Colonic mucosa (tissue), 4 donors: ENCODE results near the gene PRKN. TPM values are rescaled to one million over a fixed set of nuclear protein-coding genes. Genes with fewer than 3 reads are reported as not detected.
A peak's percentile ranks its signal among the peaks of the same experiment; 100 is the strongest.

Experiments used
- DNase-seq: peaks from one replicate; pipeline ENCODE4 v3.0.0-alpha.2; 2020
- H3K27ac ChIP-seq: fragments of 200-600 bp; one replicate; pipeline ENCODE4 v1.8.0; 2021
- H3K27me3 ChIP-seq: fragments of 200-600 bp; one replicate; pipeline ENCODE4 v1.8.0; 2021
- H3K36me3 ChIP-seq: fragments of 200-600 bp; one replicate; pipeline ENCODE4 v1.8.0; 2021
- H3K4me1 ChIP-seq: fragments of 200-600 bp; one replicate; pipeline ENCODE4 v1.8.0; 2021; ENCODE audit warnings: mild to moderate bottlenecking
- H3K4me3 ChIP-seq: fragments of 200-600 bp; one replicate; pipeline ENCODE4 v1.8.0; 2021
- H3K9ac ChIP-seq, 2 donors: one replicate each; pipeline ENCODE4 v1.7.0; 2013; ENCODE audit warnings: control low read depth in 2 of 2, low read depth in 2 of 2, low read length in 2 of 2
- H3K9me3 ChIP-seq: fragments of 200-600 bp; one replicate; pipeline ENCODE4 v1.8.0; 2021
- intact Hi-C: fragments of 100-400 bp; cut with DNase I; formaldehyde crosslinking; loops from one replicate; pipeline ENCODE4 v1.14.1; 2022
- total RNA-seq, 2 donors: library from RNA; stranded (reverse); fragmentation: NEBNext Ultra II Directional in 1 of 2; extraction: Animal tissue kit (Norgen Biotek cat#: 25700) in 1 of 2; gene quantifications; one replicate each; pipeline ENCODE4 v1.2.1, GENCODE V29; 2021
- TF ChIP-seq, protein P1 (sequence below): fragments of 200-600 bp; IDR thresholded peaks from one replicate; pipeline ENCODE4 v1.8.0; 2022; ENCODE audit warnings: antibody characterized with exemption, mild to moderate bottlenecking
- donor health status: healthy.
- donor health status: DM: no; HTN: no; CAD: no.
- donor health status: DM: no; HTN: no; CAD: no.

PRKN gene
- 1 to 10 TPM; 3.7 to 8.1 TPM for total RNA-seq

GRCh38 chr6:162727322-162728182 is at the start of gene PRKN, which contains the start of gene PACRG:
Gene PRKN, minus strand, starts transcription at chr6:162727766.
Gene PACRG, plus strand, starts transcription at chr6:162727974.
- Histone ChIP-seq H3K36me3 (no peaks in the 10 kb centered on the region), H3K27me3 (no peaks in the 10 kb centered on the region), H3K4me3 (peak within 1 kb of the TSS; percentile 87), H3K4me1 (peaks cover 15% of the 10 kb centered on the region), H3K9ac (peak within 1 kb of the TSS; percentile 79 to 90), H3K9me3 (no peaks in the 10 kb centered on the region), H3K27ac (peak within 1 kb of the TSS; percentile 81)
- TF ChIP-seq, protein P1, sequence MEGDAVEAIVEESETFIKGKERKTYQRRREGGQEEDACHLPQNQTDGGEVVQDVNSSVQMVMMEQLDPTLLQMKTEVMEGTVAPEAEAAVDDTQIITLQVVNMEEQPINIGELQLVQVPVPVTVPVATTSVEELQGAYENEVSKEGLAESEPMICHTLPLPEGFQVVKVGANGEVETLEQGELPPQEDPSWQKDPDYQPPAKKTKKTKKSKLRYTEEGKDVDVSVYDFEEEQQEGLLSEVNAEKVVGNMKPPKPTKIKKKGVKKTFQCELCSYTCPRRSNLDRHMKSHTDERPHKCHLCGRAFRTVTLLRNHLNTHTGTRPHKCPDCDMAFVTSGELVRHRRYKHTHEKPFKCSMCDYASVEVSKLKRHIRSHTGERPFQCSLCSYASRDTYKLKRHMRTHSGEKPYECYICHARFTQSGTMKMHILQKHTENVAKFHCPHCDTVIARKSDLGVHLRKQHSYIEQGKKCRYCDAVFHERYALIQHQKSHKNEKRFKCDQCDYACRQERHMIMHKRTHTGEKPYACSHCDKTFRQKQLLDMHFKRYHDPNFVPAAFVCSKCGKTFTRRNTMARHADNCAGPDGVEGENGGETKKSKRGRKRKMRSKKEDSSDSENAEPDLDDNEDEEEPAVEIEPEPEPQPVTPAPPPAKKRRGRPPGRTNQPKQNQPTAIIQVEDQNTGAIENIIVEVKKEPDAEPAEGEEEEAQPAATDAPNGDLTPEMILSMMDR, result no peak
- intact Hi-C loops, result no loop called here
- DNase-seq, result peak; percentile 99

GRCh38 chr6:162777091-162777490 is 49.5 kb upstream of the PRKN start:
- Histone ChIP-seq H3K4me3 (no peak overlapping the region), H3K36me3 (no peaks in the 10 kb centered on the region)

GRCh38 chr6:162773996-162774395 is 46.4 kb upstream of the PRKN start:
- no peaks in the 10 kb centered on the region for H3K4me1 ChIP-seq
- H3K27ac ChIP-seq, result no peak overlapping the region
- H3K9ac ChIP-seq, result no peak overlapping the region
- no peak for DNase-seq
- H3K36me3 ChIP-seq, result no peaks in the 10 kb centered on the region
- H3K27me3 ChIP-seq, result no peaks in the 10 kb centered on the region
- H3K4me3 ChIP-seq, result no peak overlapping the region
- intact Hi-C loops, result no loop called here
- TF ChIP-seq, protein P1, result no peak
- H3K9me3 ChIP-seq, result no peaks in the 10 kb centered on the region

More at GRCh38 chr6:162777091-162777490, 49.5 kb upstream of the PRKN start:
- TF ChIP-seq, protein P1, result no peak
- H3K4me1 ChIP-seq, result no peaks in the 10 kb centered on the region
- no peak for DNase-seq
- H3K9me3 ChIP-seq, result no peaks in the 10 kb centered on the region
- no peak overlapping the region for H3K27ac ChIP-seq
- no peak overlapping the region for H3K9ac ChIP-seq
- H3K27me3 ChIP-seq, result no peaks in the 10 kb centered on the region
- intact Hi-C loops, result no loop called here

GRCh38 chr6:162772466-162772865 is 44.9 kb upstream of the PRKN start:
- H3K27ac ChIP-seq, result no peak overlapping the region
- TF ChIP-seq, protein P1, result no peak
- H3K27me3 ChIP-seq, result no peaks in the 10 kb centered on the region
- H3K9ac ChIP-seq, result no peak overlapping the region
- no peak for DNase-seq
- no peaks in the 10 kb centered on the region for H3K9me3 ChIP-seq
- no peaks in the 10 kb centered on the region for H3K4me1 ChIP-seq
- H3K4me3 ChIP-seq, result no peak overlapping the region
- intact Hi-C loops, result no loop called here
- no peaks in the 10 kb centered on the region for H3K36me3 ChIP-seq

- Histone ChIP-seq H3K9me3 (no peaks in the 10 kb centered on the region), H3K27me3 (no peaks in the 10 kb centered on the region), H3K36me3 (no peaks in the 10 kb centered on the region), H3K27ac (no peak overlapping the region), H3K4me3 (no peak overlapping the region), H3K4me1 (no peaks in the 10 kb centered on the region), H3K9ac (no peak overlapping the region)
- intact Hi-C loops, result no loop called here
- DNase-seq, result no peak
- TF ChIP-seq, protein P1, result no peak
Observed at GRCh38 chr6:162770955-162771354, 43.4 kb upstream of the PRKN start.
